Lower lobe of right lung (tissue), 2 donors: ENCODE data around the gene EPHB6. TPM values are rescaled to one million over a fixed set of nuclear protein-coding genes. Genes with fewer than 3 reads are reported as not detected.

Experiments
- ATAC-seq, 2 donors: fragments of 200-7000 bp; cut with Tn5 transposase; one replicate each; pipeline ENCODE4 v1.9.1; 2020 to 2022; ENCODE audit warnings: mild to moderate bottlenecking in 2 of 2, moderate library complexity in 2 of 2
- DNase-seq: peaks from one replicate; pipeline ENCODE4 v3.0.0-alpha.2; 2020
- H3K27ac ChIP-seq: fragments of 200-600 bp; one replicate; pipeline ENCODE4 v1.8.0; 2022
- H3K27me3 ChIP-seq: fragments of 200-600 bp; one replicate; pipeline ENCODE4 v1.8.0; 2022; ENCODE audit warnings: low read depth
- H3K36me3 ChIP-seq: fragments of 200-600 bp; one replicate; pipeline ENCODE4 v1.8.0; 2022; ENCODE audit warnings: mild to moderate bottlenecking
- H3K4me1 ChIP-seq: fragments of 200-600 bp; one replicate; pipeline ENCODE4 v1.8.0; 2022
- H3K4me3 ChIP-seq: fragments of 200-600 bp; one replicate; pipeline ENCODE4 v1.8.0; 2022; ENCODE audit warnings: mild to moderate bottlenecking
- H3K9me3 ChIP-seq: fragments of 200-600 bp; one replicate; pipeline ENCODE4 v1.8.0; 2022
- CTCF ChIP-seq: fragments of 200-600 bp; IDR thresholded peaks from one replicate; pipeline ENCODE4 v1.8.0; 2022; ENCODE audit warnings: antibody characterized with exemption, mild to moderate bottlenecking
- intact Hi-C: fragments of 100-400 bp; cut with DNase I; formaldehyde crosslinking; loops from one replicate; pipeline ENCODE4 v1.11.0; 2022
- total RNA-seq: library from RNA; stranded (reverse); fragmentation: NEBNext Ultra II Directional; extraction: Animal tissue kit (Norgen Biotek cat#: 25700); gene quantifications from one replicate; pipeline ENCODE4 v1.2.1, GENCODE V29; 2021
- donor health status: DM: no; HTN: yes; CAD: no; lungs with severe emphysema.

EPHB6 gene
- total RNA-seq, 1 donor from 2014 or later = 12.2 TPM

GRCh38 chr7:142883571-142884285, 28.9 kb downstream of the EPHB6 start:
- intact Hi-C loops = no loop called here
- no peaks in the 10 kb centered on the region for H3K9me3 ChIP-seq
- no peak overlapping the region for H3K27ac ChIP-seq
- peaks cover 12% of the 10 kb centered on the region for H3K27me3 ChIP-seq
- no peak overlapping the region for H3K4me3 ChIP-seq
- no peaks in the 10 kb centered on the region for H3K36me3 ChIP-seq
- H3K4me1 ChIP-seq = no peaks in the 10 kb centered on the region
- no peak for ATAC-seq
- no peak for TF ChIP-seq CTCF
- DNase-seq = no peak

- H3K4me1 ChIP-seq = no peaks in the 10 kb centered on the region
- TF ChIP-seq CTCF = no peak
- intact Hi-C loops = no loop called here
- no peak overlapping the region for H3K4me3 ChIP-seq
- H3K36me3 ChIP-seq = no peaks in the 10 kb centered on the region
- DNase-seq (no peak), ATAC-seq (no peak)
- no peaks in the 10 kb centered on the region for H3K9me3 ChIP-seq
- H3K27ac ChIP-seq = no peak overlapping the region
- H3K27me3 ChIP-seq = peaks cover 12% of the 10 kb centered on the region
Observed at GRCh38 chr7:142884286-142884640, 29.4 kb downstream of the EPHB6 start.

GRCh38 chr7:142885311-142886230, 30.7 kb downstream of the EPHB6 start, which contains the start of gene TRPV6:
Gene TRPV6 (minus strand): TSS chr7:142885745.
- Histone ChIP-seq H3K27ac (no peak within 1 kb of the TSS), H3K4me3 (no peak within 1 kb of the TSS), H3K4me1 (no peaks in the 10 kb centered on the region), H3K36me3 (no peaks in the 10 kb centered on the region), H3K27me3 (peaks cover 8% of the 10 kb centered on the region), H3K9me3 (no peaks in the 10 kb centered on the region)
- TF ChIP-seq CTCF = no peak
- ATAC-seq (peak; percentile 90 to 95), DNase-seq (peak; percentile 73)
- intact Hi-C loops = no loop called here

- no peaks in the 10 kb centered on the region for H3K36me3 ChIP-seq
- intact Hi-C loops = no loop called here
- H3K27me3 ChIP-seq = peaks cover 8% of the 10 kb centered on the region
- DNase-seq (no peak), ATAC-seq (no peak)
- TF ChIP-seq CTCF = no peak
- no peak overlapping the region for H3K4me3 ChIP-seq
- no peaks in the 10 kb centered on the region for H3K9me3 ChIP-seq
- no peak overlapping the region for H3K27ac ChIP-seq
- H3K4me1 ChIP-seq = no peaks in the 10 kb centered on the region
Observed at GRCh38 chr7:142886866-142887265, 32.0 kb downstream of the EPHB6 start.

- H3K36me3 ChIP-seq = no peaks in the 10 kb centered on the region
- intact Hi-C loops = no loop called here
- TF ChIP-seq CTCF = no peak
- no peak overlapping the region for H3K27ac ChIP-seq
- DNase-seq (no peak), ATAC-seq (no peak)
- no peaks in the 10 kb centered on the region for H3K4me1 ChIP-seq
- no peaks in the 10 kb centered on the region for H3K9me3 ChIP-seq
- H3K27me3 ChIP-seq = peaks cover 8% of the 10 kb centered on the region
- H3K4me3 ChIP-seq = no peak overlapping the region
Observed at GRCh38 chr7:142887282-142888015, 32.6 kb downstream of the EPHB6 start.
